Neural cell (in vitro differentiated cells): Measurements from ENCODE around the gene FTSJ3. TPM values are rescaled to one million over a fixed set of nuclear protein-coding genes. Genes with fewer than 3 reads are reported as not detected.

ENCODE experiments used
- H2AFZ ChIP-seq: fragments of 200-600, 300-800 bp; sonication (generic), shearing (Covaris generic); 2 replicates; pipeline ENCODE4 v1.6.0; 2014; ENCODE audit warnings: low read depth, mild to moderate bottlenecking, antibody characterized with exemption, low read length, moderate library complexity
- H3F3A ChIP-seq: fragments of 200-600 bp; shearing (Covaris generic); 2 replicates; pipeline ENCODE4 v1.6.1; 2016; ENCODE audit warnings: mild to moderate bottlenecking, moderate library complexity, mixed read lengths, antibody characterized with exemption, low read length; ENCODE audit not compliant: insufficient read depth, poor library complexity, severe bottlenecking
- H3K27ac ChIP-seq: fragments of 200-600, 300-800 bp; sonication (generic), shearing (Covaris generic); 2 replicates; pipeline ENCODE4 v1.5.1; 2014; ENCODE audit warnings: mild to moderate bottlenecking, low read length, moderate library complexity
- H3K27me3 ChIP-seq: fragments of 300-800, 200-600 bp; sonication (generic), shearing (Covaris generic); 2 replicates; pipeline ENCODE4 v1.6.0; 2014; ENCODE audit warnings: mild to moderate bottlenecking, low read depth, low read length, moderate library complexity; ENCODE audit not compliant: insufficient read depth
- H3K36me3 ChIP-seq: fragments of 300-800, 200-600 bp; sonication (generic), shearing (Covaris generic); 2 replicates; pipeline ENCODE4 v1.5.1; 2014; ENCODE audit warnings: mild to moderate bottlenecking, antibody characterized with exemption, low read length, moderate library complexity; ENCODE audit not compliant: insufficient read depth
- H3K4me2 ChIP-seq: fragments of 300-800, 200-600 bp; sonication (generic), shearing (Covaris generic); 2 replicates; pipeline ENCODE4 v1.6.0; 2014; ENCODE audit warnings: mild to moderate bottlenecking, low read length
- H3K4me3 ChIP-seq: fragments of 300-800, 200-600 bp; sonication (generic), shearing (Covaris generic); 2 replicates; pipeline ENCODE4 v1.5.1; 2014; ENCODE audit warnings: mild to moderate bottlenecking, low read length, moderate library complexity
- H3K79me2 ChIP-seq: fragments of 200-600 bp; shearing (Covaris generic); replicated peaks from 2 replicates; pipeline ENCODE4 v1.6.0; 2014; ENCODE audit warnings: mild to moderate bottlenecking, low read length, moderate library complexity; ENCODE audit not compliant: insufficient read depth
- H3K9ac ChIP-seq: fragments of 300-800, 200-600 bp; sonication (generic), shearing (Covaris generic); 2 replicates; pipeline ENCODE4 v1.6.1; 2016; ENCODE audit warnings: mild to moderate bottlenecking, low read length, mixed read lengths
- H3K9me2 ChIP-seq: fragments of 200-600 bp; shearing (Covaris generic); 2 replicates; pipeline ENCODE4 v1.6.1; 2016; ENCODE audit warnings: mild to moderate bottlenecking, low read length, mixed read lengths; ENCODE audit not compliant: insufficient read depth
- H3K9me3 ChIP-seq: fragments of 200-600, 300-800 bp; sonication (generic), shearing (Covaris generic); 2 replicates; pipeline ENCODE4 v1.6.1; 2016; ENCODE audit warnings: mild to moderate bottlenecking, mixed run types, low read length, moderate library complexity, mixed read lengths
- H4K20me1 ChIP-seq: fragments of 200-600 bp; shearing (Covaris generic); 2 replicates; pipeline ENCODE4 v1.6.1; 2016; ENCODE audit warnings: mild to moderate bottlenecking, mixed run types; ENCODE audit not compliant: insufficient read depth
- EP300 ChIP-seq: fragments of 450-650 bp; conservative IDR thresholded peaks from 2 replicates; pipeline ENCODE4 v1.6.1; 2014; ENCODE audit warnings: antibody characterized with exemption, mild to moderate bottlenecking, moderate library complexity; ENCODE audit not compliant: poor library complexity, severe bottlenecking
- EZH2 ChIP-seq: fragments of 200-600, 300-800 bp; shearing (Covaris generic), sonication (generic); IDR thresholded peaks from 2 replicates; pipeline ENCODE4 v1.6.1; 2014; ENCODE audit warnings: antibody characterized with exemption, low read length, borderline replicate concordance, mild to moderate bottlenecking; ENCODE audit not compliant: insufficient read depth, poor library complexity, severe bottlenecking
- MXI1 ChIP-seq: fragments of 450-650 bp; conservative IDR thresholded peaks from 2 replicates; pipeline ENCODE4 v1.6.1; 2014; ENCODE audit warnings: antibody characterized with exemption, mild to moderate bottlenecking; ENCODE audit not compliant: poor library complexity, severe bottlenecking
- POLR2AphosphoS5 ChIP-seq: IDR thresholded peaks from 2 replicates; pipeline ENCODE4 v1.6.1; 2012
- RAD21 ChIP-seq: fragments of 450-650 bp; conservative IDR thresholded peaks from 2 replicates; pipeline ENCODE4 v1.6.1; 2014; ENCODE audit warnings: antibody characterized with exemption, mild to moderate bottlenecking, moderate library complexity
- SMC3 ChIP-seq: fragments of 450-650 bp; conservative IDR thresholded peaks from 2 replicates; pipeline ENCODE4 v1.6.1; 2014; ENCODE audit warnings: antibody characterized with exemption, mild to moderate bottlenecking, moderate library complexity; ENCODE audit not compliant: poor library complexity
- TAF1 ChIP-seq: IDR thresholded peaks from 2 replicates; pipeline ENCODE4 v1.6.1; 2012; ENCODE audit warnings: low read depth
- polyA plus RNA-seq: library from polyadenylated mRNA; depleted of rRNA; stranded (reverse); fragments of >200 nt; gene quantifications from 2 replicates; pipeline ENCODE4 v1.2.3, GENCODE V29; 2014
- TF ChIP-seq, protein P1 (sequence below): fragments of 450-650 bp; IDR thresholded peaks from 2 replicates; pipeline ENCODE4 v1.5.1; 2014; ENCODE audit warnings: antibody characterized with exemption, mild to moderate bottlenecking, moderate library complexity; ENCODE audit not compliant: poor library complexity, severe bottlenecking
- TF ChIP-seq, protein P2 (sequence below): IDR thresholded peaks from 2 replicates; pipeline ENCODE4 v1.6.1; 2012; ENCODE audit warnings: borderline replicate concordance

The FTSJ3 gene
- polyA plus RNA-seq, 1 donor from 2014 or later = 23.2 TPM

DNA sequence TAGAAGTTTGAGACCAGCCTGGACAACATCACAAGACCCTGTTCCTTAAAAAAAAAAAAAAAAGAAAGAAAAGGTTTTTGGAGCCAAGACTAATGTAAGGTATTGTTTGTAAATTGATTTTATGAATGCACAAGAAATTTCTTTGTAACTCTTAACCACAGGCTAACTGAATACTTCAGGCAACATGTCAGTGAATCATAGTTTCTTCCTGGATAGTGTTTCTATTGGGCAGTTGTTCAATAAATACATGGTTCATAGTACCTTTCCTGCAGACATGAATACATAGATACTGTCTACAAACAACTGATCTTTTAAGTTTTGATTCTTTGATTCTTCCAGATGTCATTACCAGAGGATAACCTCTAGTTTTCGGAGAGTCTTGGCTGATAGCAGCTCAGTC, 41.9 kb downstream of the FTSJ3 start:
- no peaks in the 10 kb centered on the region for H3F3A ChIP-seq
- no peak overlapping the region for H2AFZ ChIP-seq
- TF ChIP-seq RAD21 = no peak
- TF ChIP-seq, protein P1, sequence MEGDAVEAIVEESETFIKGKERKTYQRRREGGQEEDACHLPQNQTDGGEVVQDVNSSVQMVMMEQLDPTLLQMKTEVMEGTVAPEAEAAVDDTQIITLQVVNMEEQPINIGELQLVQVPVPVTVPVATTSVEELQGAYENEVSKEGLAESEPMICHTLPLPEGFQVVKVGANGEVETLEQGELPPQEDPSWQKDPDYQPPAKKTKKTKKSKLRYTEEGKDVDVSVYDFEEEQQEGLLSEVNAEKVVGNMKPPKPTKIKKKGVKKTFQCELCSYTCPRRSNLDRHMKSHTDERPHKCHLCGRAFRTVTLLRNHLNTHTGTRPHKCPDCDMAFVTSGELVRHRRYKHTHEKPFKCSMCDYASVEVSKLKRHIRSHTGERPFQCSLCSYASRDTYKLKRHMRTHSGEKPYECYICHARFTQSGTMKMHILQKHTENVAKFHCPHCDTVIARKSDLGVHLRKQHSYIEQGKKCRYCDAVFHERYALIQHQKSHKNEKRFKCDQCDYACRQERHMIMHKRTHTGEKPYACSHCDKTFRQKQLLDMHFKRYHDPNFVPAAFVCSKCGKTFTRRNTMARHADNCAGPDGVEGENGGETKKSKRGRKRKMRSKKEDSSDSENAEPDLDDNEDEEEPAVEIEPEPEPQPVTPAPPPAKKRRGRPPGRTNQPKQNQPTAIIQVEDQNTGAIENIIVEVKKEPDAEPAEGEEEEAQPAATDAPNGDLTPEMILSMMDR = no peak
- TF ChIP-seq TAF1 = no peak
- TF ChIP-seq MXI1 = no peak
- no peak for TF ChIP-seq SMC3
- TF ChIP-seq EZH2 = no peak
- TF ChIP-seq EP300 = no peak
- no peak for TF ChIP-seq POLR2AphosphoS5
- TF ChIP-seq, protein P2, sequence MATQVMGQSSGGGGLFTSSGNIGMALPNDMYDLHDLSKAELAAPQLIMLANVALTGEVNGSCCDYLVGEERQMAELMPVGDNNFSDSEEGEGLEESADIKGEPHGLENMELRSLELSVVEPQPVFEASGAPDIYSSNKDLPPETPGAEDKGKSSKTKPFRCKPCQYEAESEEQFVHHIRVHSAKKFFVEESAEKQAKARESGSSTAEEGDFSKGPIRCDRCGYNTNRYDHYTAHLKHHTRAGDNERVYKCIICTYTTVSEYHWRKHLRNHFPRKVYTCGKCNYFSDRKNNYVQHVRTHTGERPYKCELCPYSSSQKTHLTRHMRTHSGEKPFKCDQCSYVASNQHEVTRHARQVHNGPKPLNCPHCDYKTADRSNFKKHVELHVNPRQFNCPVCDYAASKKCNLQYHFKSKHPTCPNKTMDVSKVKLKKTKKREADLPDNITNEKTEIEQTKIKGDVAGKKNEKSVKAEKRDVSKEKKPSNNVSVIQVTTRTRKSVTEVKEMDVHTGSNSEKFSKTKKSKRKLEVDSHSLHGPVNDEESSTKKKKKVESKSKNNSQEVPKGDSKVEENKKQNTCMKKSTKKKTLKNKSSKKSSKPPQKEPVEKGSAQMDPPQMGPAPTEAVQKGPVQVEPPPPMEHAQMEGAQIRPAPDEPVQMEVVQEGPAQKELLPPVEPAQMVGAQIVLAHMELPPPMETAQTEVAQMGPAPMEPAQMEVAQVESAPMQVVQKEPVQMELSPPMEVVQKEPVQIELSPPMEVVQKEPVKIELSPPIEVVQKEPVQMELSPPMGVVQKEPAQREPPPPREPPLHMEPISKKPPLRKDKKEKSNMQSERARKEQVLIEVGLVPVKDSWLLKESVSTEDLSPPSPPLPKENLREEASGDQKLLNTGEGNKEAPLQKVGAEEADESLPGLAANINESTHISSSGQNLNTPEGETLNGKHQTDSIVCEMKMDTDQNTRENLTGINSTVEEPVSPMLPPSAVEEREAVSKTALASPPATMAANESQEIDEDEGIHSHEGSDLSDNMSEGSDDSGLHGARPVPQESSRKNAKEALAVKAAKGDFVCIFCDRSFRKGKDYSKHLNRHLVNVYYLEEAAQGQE = no peak
- H3K79me2 ChIP-seq = peaks cover 34% of the 10 kb centered on the region
- H3K9ac ChIP-seq = no peak overlapping the region
- no peaks in the 10 kb centered on the region for H3K36me3 ChIP-seq
- H3K9me3 ChIP-seq = no peaks in the 10 kb centered on the region
- no peak overlapping the region for H3K4me3 ChIP-seq
- no peaks in the 10 kb centered on the region for H3K27me3 ChIP-seq
- no peak overlapping the region for H3K4me2 ChIP-seq
- no peaks in the 10 kb centered on the region for H4K20me1 ChIP-seq
- H3K9me2 ChIP-seq = no peaks in the 10 kb centered on the region
- no peak overlapping the region for H3K27ac ChIP-seq

DNA sequence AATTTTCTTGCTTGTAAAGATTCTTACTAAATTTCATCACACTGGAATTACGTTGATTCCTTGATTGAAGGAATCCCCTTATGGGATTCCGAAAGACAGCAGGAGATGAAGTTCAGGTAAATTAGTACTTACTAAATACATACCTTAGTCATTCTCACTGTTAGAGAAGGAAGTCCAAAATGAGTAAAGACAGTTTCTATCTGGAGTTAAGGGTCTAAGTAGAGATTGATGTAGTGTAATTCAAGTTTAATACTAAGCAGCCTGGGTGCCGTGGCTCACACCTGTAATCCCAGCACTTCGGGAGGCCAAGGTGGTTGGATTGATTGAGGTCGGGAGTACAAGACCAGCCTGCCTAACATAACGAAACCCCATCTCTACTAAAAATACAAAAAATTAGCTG, 43.9 kb downstream of the FTSJ3 start:
- no peak overlapping the region for H3K4me2 ChIP-seq
- H3K9me3 ChIP-seq = no peaks in the 10 kb centered on the region
- H3K4me3 ChIP-seq = no peak overlapping the region
- no peaks in the 10 kb centered on the region for H3F3A ChIP-seq
- TF ChIP-seq SMC3 (no peak), EP300 (no peak), POLR2AphosphoS5 (no peak), EZH2 (no peak), RAD21 (no peak), MXI1 (no peak), TAF1 (no peak)
- TF ChIP-seq, protein P2 = no peak
- TF ChIP-seq, protein P1 = no peak
- peaks cover 54% of the 10 kb centered on the region for H3K79me2 ChIP-seq
- H4K20me1 ChIP-seq = no peaks in the 10 kb centered on the region
- no peak overlapping the region for H2AFZ ChIP-seq
- no peaks in the 10 kb centered on the region for H3K27me3 ChIP-seq
- no peak overlapping the region for H3K9ac ChIP-seq
- H3K36me3 ChIP-seq = no peaks in the 10 kb centered on the region
- H3K9me2 ChIP-seq = no peaks in the 10 kb centered on the region
- no peak overlapping the region for H3K27ac ChIP-seq
